Central memory CD4-positive, alpha-beta T cell (primary cell): Measurements from ENCODE around the gene KIF13A.
"Not testable (repeated sequence)": the region's sequence is repeated elsewhere in the genome, so short reads cannot be mapped to it uniquely, and the experiment has no call there.

ENCODE experiments used
- DNase-seq: peaks from one replicate; pipeline ENCODE4 v3.0.0; 2022
- total RNA-seq, 3 experiments: gene quantifications; one replicate each; lab custom pipeline; 2026; lab: John Stamatoyannopoulos, UW

KIF13A gene
- 0.81 to 6.3 (median 3.3) reads per million in 3 experiments for total RNA-seq

- no peak for DNase-seq
Measured at GRCh38 chr6:17987447-17987696, at the start of gene KIF13A. Gene KIF13A (minus strand): TSS chr6:17987635. CDS start chr6:17987463, 172 bp downstream.

- DNase-seq, result no peak
Measured at GRCh38 chr6:18036781-18037180, 49.3 kb upstream of the KIF13A start.

GRCh38 chr6:18035330-18035854 lies 48.0 kb upstream of the KIF13A start:
- DNase-seq, result no peak

- DNase-seq, result no peak
Measured at GRCh38 chr6:18034798-18035202, 47.4 kb upstream of the KIF13A start.

GRCh38 chr6:18031680-18032256 lies 44.3 kb upstream of the KIF13A start:
- no peak for DNase-seq

GRCh38 chr6:18031189-18031588 lies 43.8 kb upstream of the KIF13A start:
- no peak for DNase-seq

- DNase-seq, result no peak
Measured at GRCh38 chr6:18028332-18028731, 40.9 kb upstream of the KIF13A start.

GRCh38 chr6:18025596-18025995 lies 38.2 kb upstream of the KIF13A start:
- DNase-seq, result no peak

- DNase-seq, result no peak
Measured at GRCh38 chr6:18024876-18025275, 37.4 kb upstream of the KIF13A start.

- no peak for DNase-seq
Measured at GRCh38 chr6:18023891-18024290, 36.5 kb upstream of the KIF13A start.

- DNase-seq, result no peak
Measured at GRCh38 chr6:18022398-18023231, 35.2 kb upstream of the KIF13A start.

- no peak for DNase-seq
Measured at GRCh38 chr6:18021166-18021850, 33.9 kb upstream of the KIF13A start.

- not testable (repeated sequence) for DNase-seq
Measured at GRCh38 chr6:18020545-18020944, 33.1 kb upstream of the KIF13A start.

GRCh38 chr6:18019539-18020534 lies 32.4 kb upstream of the KIF13A start:
- DNase-seq, result no peak

GRCh38 chr6:18019133-18019532 lies 31.7 kb upstream of the KIF13A start:
- not testable (repeated sequence) for DNase-seq

GRCh38 chr6:18016698-18017097 lies 29.3 kb upstream of the KIF13A start:
- no peak for DNase-seq

GRCh38 chr6:18016133-18016532 lies 28.7 kb upstream of the KIF13A start:
- DNase-seq, result no peak

- no peak for DNase-seq
Measured at GRCh38 chr6:18011287-18011686, 23.9 kb upstream of the KIF13A start.

GRCh38 chr6:18010540-18010939 lies 23.1 kb upstream of the KIF13A start:
- DNase-seq, result not testable (repeated sequence)

GRCh38 chr6:18004256-18004985 lies 17.0 kb upstream of the KIF13A start:
- DNase-seq, result no peak

GRCh38 chr6:17999425-17999824 lies 12.0 kb upstream of the KIF13A start:
- DNase-seq, result no peak

GRCh38 chr6:17998442-17998841 lies 11.0 kb upstream of the KIF13A start:
- DNase-seq, result no peak
